ENCODE measurements around the gene AFAP1L1.
A peak's percentile ranks its signal among the peaks of the same experiment; 100 is the strongest.
"Not testable (repeated sequence)": the region's sequence is repeated elsewhere in the genome, so short reads cannot be mapped to it uniquely, and the experiment has no call there.

AFAP1L1 gene

GRCh38 chr5:149261246-149261645, 10.4 kb upstream of the AFAP1L1 start:
- DNase-seq (ENCODE audit: low read depth in 2 of 2): no peak

GRCh38 chr5:149262315-149262714, 9.3 kb upstream of the AFAP1L1 start:
- no peak for DNase-seq (ENCODE audit: low read depth in 2 of 2)

- DNase-seq (ENCODE audit: low read depth in 2 of 2): peak in 1 of 2 donors; percentile 22
These were observed 7.1 kb upstream of the AFAP1L1 start for GRCh38 chr5:149264439-149265067.

GRCh38 chr5:149265068-149265465, 6.6 kb upstream of the AFAP1L1 start:
- no peak for DNase-seq (ENCODE audit: low read depth in 2 of 2)

- DNase-seq (ENCODE audit: low read depth in 2 of 2): no peak
These were observed 6.1 kb upstream of the AFAP1L1 start for GRCh38 chr5:149265597-149265996.

- DNase-seq (ENCODE audit: low read depth in 2 of 2): no peak
These were observed 4.3 kb upstream of the AFAP1L1 start for GRCh38 chr5:149267241-149267973.

- DNase-seq (ENCODE audit: low read depth in 2 of 2): no peak
These were observed 2.6 kb upstream of the AFAP1L1 start for GRCh38 chr5:149268928-149269557.

- no peak for DNase-seq (ENCODE audit: low read depth in 2 of 2)
These were observed 404 bp upstream of the AFAP1L1 start for GRCh38 chr5:149271195-149271715.

- not testable (repeated sequence) for DNase-seq (ENCODE audit: low read depth in 2 of 2)
These were observed 1.1 kb downstream of the AFAP1L1 start for GRCh38 chr5:149272781-149273180.

GRCh38 chr5:149273237-149273636, 1.6 kb downstream of the AFAP1L1 start:
- no peak for DNase-seq (ENCODE audit: low read depth in 2 of 2)

- no peak for DNase-seq (ENCODE audit: low read depth in 2 of 2)
These were observed 2.3 kb downstream of the AFAP1L1 start for GRCh38 chr5:149273950-149274349.

GRCh38 chr5:149274939-149275338, 3.3 kb downstream of the AFAP1L1 start:
- DNase-seq (ENCODE audit: low read depth in 2 of 2): no peak

GRCh38 chr5:149277801-149278200, 6.1 kb downstream of the AFAP1L1 start:
- DNase-seq (ENCODE audit: low read depth in 2 of 2): no peak

- DNase-seq (ENCODE audit: low read depth in 2 of 2): no peak
These were observed 7.0 kb downstream of the AFAP1L1 start for GRCh38 chr5:149278451-149279210.

- no peak for DNase-seq (ENCODE audit: low read depth in 2 of 2)
These were observed 8.0 kb downstream of the AFAP1L1 start for GRCh38 chr5:149279661-149280060.

- DNase-seq (ENCODE audit: low read depth in 2 of 2): no peak
These were observed 8.5 kb downstream of the AFAP1L1 start for GRCh38 chr5:149280124-149280523.

- DNase-seq (ENCODE audit: low read depth in 2 of 2): no peak
These were observed 9.1 kb downstream of the AFAP1L1 start for GRCh38 chr5:149280802-149281201.

- no peak for DNase-seq (ENCODE audit: low read depth in 2 of 2)
These were observed 10.6 kb downstream of the AFAP1L1 start for GRCh38 chr5:149282027-149282965.

GRCh38 chr5:149282966-149283332, 11.3 kb downstream of the AFAP1L1 start:
- no peak for DNase-seq (ENCODE audit: low read depth in 2 of 2)

GRCh38 chr5:149283626-149284480, 12.2 kb downstream of the AFAP1L1 start:
- DNase-seq (ENCODE audit: low read depth in 2 of 2): no peak

Measured in activated CD4-positive, alpha-beta T cell treated with anti-CD3 and anti-CD28 coated beads for 24 hours (primary cell).